HG03571 (cell line): ENCODE measurements around the gene ASPA.
"Not testable (repeated sequence)": the region's sequence is repeated elsewhere in the genome, so short reads cannot be mapped to it uniquely, and the experiment has no call there.

Source experiments
- ATAC-seq: cut with Tn5 transposase; IDR thresholded peaks from one replicate; pipeline ENCODE4 v1.9.1; 2021; ENCODE audit not compliant: unreplicated experiment

Gene ASPA

DNA sequence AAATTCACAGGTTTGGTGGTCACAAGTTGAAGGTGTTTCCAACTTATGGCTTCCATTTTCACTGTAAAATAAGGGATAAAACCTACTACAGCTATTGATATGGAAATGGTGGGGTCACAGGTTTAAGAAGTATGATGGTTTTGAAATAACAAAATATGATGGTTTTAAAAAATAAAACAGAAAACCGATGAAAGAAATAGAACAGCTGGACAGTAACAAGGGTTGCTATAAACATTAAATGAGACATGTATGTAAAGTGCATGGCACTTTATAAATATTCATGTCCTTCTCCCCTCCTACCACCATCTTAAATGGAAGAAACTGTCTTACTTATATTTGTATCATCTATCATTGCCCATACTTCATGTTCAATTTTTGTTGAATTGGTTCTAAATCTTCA, 31.3 kb downstream of the ASPA start:
- no peak for ATAC-seq

- ATAC-seq: no peak
Observed at GRCh38 chr17:3507869-3508268, 32.1 kb downstream of the ASPA start.

DNA sequence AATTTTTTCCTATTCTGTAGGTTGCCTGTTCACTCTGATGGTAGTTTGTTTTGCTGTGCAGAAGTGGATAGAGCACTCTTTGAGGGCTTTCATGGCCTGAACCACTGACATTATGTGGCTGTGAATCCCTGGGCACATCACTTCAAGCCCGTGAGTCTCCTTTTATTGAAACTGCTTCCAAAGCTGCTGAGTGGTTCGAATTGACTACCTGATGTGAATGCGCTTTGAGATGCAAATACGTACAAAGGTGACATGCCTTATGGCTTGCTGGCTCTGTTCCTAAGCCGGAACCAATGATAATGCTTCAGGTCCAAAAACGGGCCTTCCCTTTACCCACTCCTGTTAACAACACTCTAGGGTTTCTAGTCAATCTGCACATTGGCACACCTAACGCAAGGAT, 34.3 kb downstream of the ASPA start:
- ATAC-seq: no peak

DNA sequence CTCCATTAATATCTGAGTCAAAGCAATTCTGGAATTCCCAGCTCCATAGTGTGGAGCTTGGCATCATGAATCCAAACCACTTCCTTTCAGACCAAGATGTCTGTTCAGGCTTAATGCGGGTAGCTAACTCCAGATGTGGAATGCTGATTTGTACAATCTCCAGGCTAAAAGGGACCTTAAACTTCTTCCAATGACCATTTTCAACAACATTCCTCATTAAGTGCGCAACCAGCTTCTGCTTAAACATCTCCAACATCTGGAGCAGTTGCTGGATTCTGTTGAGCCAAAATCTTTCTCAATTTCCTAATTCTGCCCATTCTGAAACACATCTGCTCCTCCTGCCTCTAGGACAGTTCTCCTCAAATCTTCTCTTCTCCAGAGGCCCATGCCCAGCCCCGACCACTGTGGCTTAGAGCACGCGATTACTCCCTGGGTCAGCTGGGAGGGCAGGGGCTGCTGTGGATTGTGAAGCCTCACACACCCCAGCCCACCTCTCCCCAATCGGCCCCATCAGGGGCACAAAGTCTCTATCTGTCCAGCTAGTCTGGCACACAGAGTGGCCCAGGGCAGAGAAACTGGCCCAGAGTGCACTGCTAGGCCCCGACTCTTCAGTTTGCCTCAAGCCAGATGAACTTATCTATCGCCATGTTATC, 36.2 kb downstream of the ASPA start:
- no peak for ATAC-seq

DNA sequence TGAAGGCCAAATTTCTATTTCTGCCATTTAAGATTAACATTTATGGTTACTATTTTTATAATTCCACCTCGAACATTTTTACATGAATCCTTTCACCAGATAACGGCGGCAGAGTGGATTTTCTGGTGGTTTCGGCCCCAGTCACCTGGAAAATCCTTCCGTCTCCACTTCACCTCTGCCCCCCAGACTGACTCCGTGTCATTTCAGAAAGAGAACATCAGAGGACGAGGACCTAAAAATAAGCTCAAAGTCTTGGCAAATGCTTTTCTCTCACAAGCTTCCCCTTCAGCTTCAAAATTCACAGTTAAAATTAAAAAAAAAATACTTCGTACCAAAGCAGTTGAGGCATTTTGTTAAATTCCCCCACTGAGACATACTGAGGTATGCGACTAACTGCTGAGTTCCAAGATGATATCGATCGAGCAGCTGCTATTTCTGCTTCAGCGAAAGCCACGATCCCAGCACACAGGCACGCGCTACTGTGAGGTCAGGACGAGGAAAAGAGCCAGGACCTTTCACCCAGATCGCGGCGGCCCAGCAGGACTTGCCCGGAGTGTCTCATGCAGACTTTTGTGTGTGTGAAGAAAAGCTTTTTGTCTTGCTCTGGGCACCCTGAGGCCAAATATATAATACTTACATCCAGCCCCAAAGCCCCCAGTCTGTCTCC, 36.8 kb downstream of the ASPA start:
- no peak for ATAC-seq

DNA sequence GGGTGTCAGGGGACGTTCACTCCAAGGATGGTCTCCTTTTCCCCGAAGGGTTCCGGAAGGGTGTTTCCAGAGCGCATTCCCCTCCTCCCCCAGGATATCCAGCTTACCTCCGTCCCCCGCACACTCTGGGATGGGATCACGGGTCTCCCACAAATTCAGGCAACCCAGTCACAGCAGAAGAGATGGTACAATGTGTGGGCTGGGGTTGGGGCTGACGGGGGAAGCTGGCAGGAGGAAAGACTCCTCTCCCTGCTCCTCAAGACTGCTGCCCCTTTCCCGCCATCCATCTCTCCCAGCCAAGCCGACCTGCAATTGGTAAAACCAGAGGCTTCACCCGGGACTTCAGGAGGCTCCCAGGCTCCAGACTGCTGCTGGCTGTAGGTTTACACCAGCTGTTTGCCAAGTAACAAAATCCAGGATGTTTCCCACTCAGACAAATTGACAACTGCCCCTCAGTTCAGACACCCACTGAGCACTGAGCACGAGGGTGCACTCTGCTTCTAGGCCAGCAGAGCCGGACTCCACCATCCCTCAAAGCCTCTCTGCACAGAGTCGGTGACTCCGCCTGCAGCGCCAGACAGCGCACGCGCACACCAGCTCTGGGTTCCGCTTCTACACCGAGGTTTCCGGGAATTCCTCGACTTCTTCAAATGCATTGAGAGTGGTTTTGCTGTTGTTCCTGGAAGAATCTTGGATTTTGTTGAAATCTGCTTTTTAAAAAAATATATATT, 37.7 kb downstream of the ASPA start:
- no peak for ATAC-seq

- ATAC-seq: not testable (repeated sequence)
Observed at GRCh38 chr17:3514167-3514566, 38.4 kb downstream of the ASPA start.

DNA sequence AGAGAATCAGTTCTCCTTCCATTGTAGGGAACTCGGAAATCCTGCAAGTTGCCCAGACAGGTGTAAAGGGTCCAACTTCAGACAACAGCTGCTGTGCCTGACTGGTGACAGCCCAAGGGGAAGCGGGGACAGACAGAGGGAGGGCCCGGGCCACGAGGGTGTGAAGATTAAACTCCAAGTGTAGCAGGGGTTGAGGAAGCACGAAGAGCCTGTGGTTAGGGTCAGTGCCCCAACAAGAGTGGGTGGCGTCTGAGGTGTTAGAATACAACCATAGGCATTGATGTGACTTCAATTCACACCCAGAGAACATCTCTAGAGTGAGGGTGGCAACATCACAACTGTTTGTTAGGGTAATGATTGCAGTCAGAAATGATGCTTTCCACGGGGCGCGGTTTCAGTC, 39.1 kb downstream of the ASPA start:
- ATAC-seq: no peak

GRCh38 chr17:3519472-3519871, 43.7 kb downstream of the ASPA start:
- ATAC-seq: not testable (repeated sequence)

GRCh38 chr17:3524024-3524423, 48.2 kb downstream of the ASPA start:
- ATAC-seq: no peak

- no peak for ATAC-seq
Observed at GRCh38 chr17:3526491-3526890, 50.7 kb downstream of the ASPA start.

GRCh38 chr17:3526971-3527370, 51.2 kb downstream of the ASPA start:
- ATAC-seq: no peak

DNA sequence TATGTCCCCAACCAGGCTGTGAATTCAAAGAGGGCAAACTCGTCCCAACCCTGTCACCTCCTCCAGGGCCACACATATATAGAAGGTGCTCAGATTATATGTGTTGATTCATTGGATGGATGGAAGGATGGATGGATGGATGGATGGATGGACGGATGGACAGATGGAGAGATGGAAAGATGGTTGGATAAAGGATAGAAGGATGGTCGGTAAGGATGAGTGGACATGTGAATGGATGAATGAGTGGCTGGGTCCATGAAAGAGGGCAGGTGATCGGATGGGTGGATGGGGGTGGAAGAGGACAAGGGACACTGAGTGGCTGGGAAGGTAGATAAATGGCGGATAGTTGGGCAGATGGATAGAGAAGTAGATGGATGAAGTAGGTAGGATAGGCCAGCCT, 51.7 kb downstream of the ASPA start:
- ATAC-seq: no peak

- ATAC-seq: no peak
Observed at GRCh38 chr17:3527896-3528295, 52.1 kb downstream of the ASPA start.

- ATAC-seq: no peak
Observed at GRCh38 chr17:3528403-3528851, 52.6 kb downstream of the ASPA start.

DNA sequence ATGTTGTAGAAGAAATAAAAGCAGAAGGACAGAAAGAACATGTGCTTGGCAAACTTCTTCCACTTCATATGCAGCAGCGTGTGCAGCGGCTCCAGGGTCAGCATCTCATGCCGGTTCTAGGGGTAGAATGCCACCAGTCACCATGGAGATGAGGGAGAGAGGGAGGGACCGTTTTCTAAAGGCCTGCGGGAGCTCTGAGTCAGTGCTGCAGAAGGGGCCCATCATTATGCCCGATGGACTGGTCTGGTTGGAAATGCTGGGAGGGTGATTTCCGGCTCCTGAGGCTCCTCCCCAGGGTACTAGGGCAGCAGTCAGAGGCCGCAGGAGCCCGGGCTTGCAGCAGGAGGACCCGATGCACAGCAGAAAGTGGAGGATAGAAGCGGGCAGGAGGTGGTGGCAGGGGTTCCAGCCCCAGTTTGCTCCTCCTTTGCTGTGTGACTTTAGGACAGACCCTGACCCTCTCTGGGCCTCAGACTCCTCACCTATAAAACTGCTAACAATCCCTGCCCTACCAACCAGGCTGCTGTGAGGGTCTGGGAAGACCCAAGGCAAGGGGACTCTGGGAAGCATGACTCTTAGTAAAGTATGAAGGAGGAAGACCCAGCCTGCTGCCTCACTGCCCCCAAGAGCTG, 53.2 kb downstream of the ASPA start:
- no peak for ATAC-seq

GRCh38 chr17:3529817-3530741, 54.3 kb downstream of the ASPA start:
- no peak for ATAC-seq

- ATAC-seq: no peak
Observed at GRCh38 chr17:3531266-3532101, 55.7 kb downstream of the ASPA start.

GRCh38 chr17:3532106-3532858, 56.5 kb downstream of the ASPA start:
- no peak for ATAC-seq
